A549 (cell line): Measurements from ENCODE around the gene RIPPLY3. TPM values are rescaled to one million over a fixed set of nuclear protein-coding genes. Genes with fewer than 3 reads are reported as not detected.

ENCODE experiments used
- ATAC-seq, 2 experiments: fragments of 200-7000 bp in 1 of 2; fragments of >200 bp in 1 of 2; cut with Nextera tagmentation in 1 of 2; cut with Tn5 transposase in 1 of 2; 3 replicates each; pipeline versions ENCODE4 v1.8.0 to v1.9.1; 2018 to 2020; ENCODE audit warnings: mild to moderate bottlenecking in 1 of 2, moderate library complexity in 1 of 2
- CTCF ChIA-PET: fragments of 300-600 bp; sonication (Branson Sonifier 250); formaldehyde crosslinking; extraction: SDS; loops from one replicate; lab custom pipeline; 2021; ENCODE audit warnings: antibody characterized with exemption, inconsistent platforms; lab: Yijun Ruan, JAX
- POLR2A ChIA-PET: fragments of 350-600 bp; formaldehyde crosslinking; extraction: SDS; loops from one replicate; lab custom pipeline; 2021; ENCODE audit warnings: antibody characterized with exemption, inconsistent platforms; lab: Yijun Ruan, JAX
- DNase-seq, 2 experiments: peaks; one replicate each; pipeline versions ENCODE4 v3.0.0 to v3.0.0-alpha.2; 2011 to 2016; ENCODE audit warnings: low read depth in 1 of 2, low spot score in 1 of 2
- FAIRE-seq: peaks from 2 replicates; lab custom pipeline; 2011; peaks lifted over from hg19 to GRCh38; lab: Jason Lieb, UNC
- H3K27ac ChIP-seq, 2 experiments: fragments of >200 bp; sonication (Bioruptor Twin); formaldehyde crosslinking; 3 replicates each; pipeline ENCODE4 v1.5.1; 2016 to 2017
- H3K4me1 ChIP-seq: fragments of >200 bp; sonication (Bioruptor Twin); formaldehyde crosslinking; 3 replicates; pipeline ENCODE4 v1.6.1; 2016
- H3K4me2 ChIP-seq: fragments of >200 bp; sonication (Bioruptor Twin); formaldehyde crosslinking; 3 replicates; pipeline ENCODE4 v1.6.1; 2016
- H3K4me3 ChIP-seq: fragments of >200 bp; sonication (Bioruptor Twin); formaldehyde crosslinking; 3 replicates; pipeline ENCODE4 v1.5.1; 2016
- H3K9me3 ChIP-seq: fragments of >200 bp; sonication (Bioruptor Twin); formaldehyde crosslinking; 3 replicates; pipeline ENCODE4 v1.6.1; 2016
- ATOH8 ChIP-seq: fragments of 250-450 bp; sonication (Bioruptor Pico); IDR thresholded peaks from 2 replicates; pipeline ENCODE4 v1.5.0; 2020; ENCODE audit warnings: low read depth, mild to moderate bottlenecking, moderate library complexity
- CBX8 ChIP-seq: fragments of 200-600 bp; sonication (generic); IDR thresholded peaks from 2 replicates; pipeline ENCODE4 v1.6.1; 2016
- CEBPB ChIP-seq, 2 experiments: fragments of >200 bp in 1 of 2; sonication (Bioruptor Twin) in 1 of 2; formaldehyde crosslinking in 1 of 2; IDR thresholded peaks; 2 replicates each; pipeline ENCODE4 v1.6.1; 2012 to 2016
- EHF ChIP-seq: fragments of 250-450 bp; sonication (Bioruptor Pico); IDR thresholded peaks from 2 replicates; pipeline ENCODE4 v1.5.0; 2020; ENCODE audit warnings: mild to moderate bottlenecking
- FOSB ChIP-seq: fragments of 250-450 bp; sonication (Bioruptor Pico); IDR thresholded peaks from 2 replicates; pipeline ENCODE4 v1.5.0; 2020; ENCODE audit warnings: mild to moderate bottlenecking, moderate library complexity
- FOSL2 ChIP-seq, 2 experiments: fragments of 450-650 bp in 1 of 2; fragments of >200 bp in 1 of 2; sonication (Bioruptor Twin) in 1 of 2; formaldehyde crosslinking; IDR thresholded peaks; 2 replicates each; pipeline versions ENCODE4 v1.5.0 to v1.6.1; 2016 to 2020; ENCODE audit warnings: mild to moderate bottlenecking in 1 of 2, moderate library complexity in 1 of 2
- GATA3 ChIP-seq: IDR thresholded peaks from 2 replicates; pipeline ENCODE4 v1.6.1; 2012; ENCODE audit warnings: borderline replicate concordance
- HEYL ChIP-seq: fragments of 250-450 bp; sonication (Bioruptor Pico); IDR thresholded peaks from 2 replicates; pipeline ENCODE4 v1.8.0; 2021; ENCODE audit warnings: mild to moderate bottlenecking, moderate library complexity
- HOXB13 ChIP-seq: fragments of 250-450 bp; sonication (Bioruptor Pico); IDR thresholded peaks from 2 replicates; pipeline ENCODE4 v1.5.0; 2020; ENCODE audit warnings: low read depth, mild to moderate bottlenecking, moderate library complexity
- JUN ChIP-seq, 2 experiments: fragments of >200 bp; sonication (Bioruptor Twin); formaldehyde crosslinking; IDR thresholded peaks; 2 replicates in 1 of 2; 3 replicates in 1 of 2; pipeline ENCODE4 v1.6.1; 2016 to 2017
- KDM5A ChIP-seq: fragments of 200-600 bp; sonication (generic); IDR thresholded peaks from 2 replicates; pipeline ENCODE4 v1.6.1; 2016; ENCODE audit warnings: antibody characterized with exemption, mild to moderate bottlenecking
- MAX ChIP-seq: IDR thresholded peaks from 2 replicates; pipeline ENCODE4 v1.6.1; 2012
- MAZ ChIP-seq: fragments of 150-350 bp; IDR thresholded peaks from 2 replicates; pipeline ENCODE4 v1.6.1; 2014; ENCODE audit warnings: antibody characterized with exemption, low read depth, low read length, borderline replicate concordance
- MYC ChIP-seq: IDR thresholded peaks from 2 replicates; pipeline ENCODE4 v1.6.1; 2012; ENCODE audit warnings: mild to moderate bottlenecking, inconsistent platforms, low read length, improper control_type of control experiment, borderline replicate concordance
- NR3C1 ChIP-seq: fragments of >200 bp; sonication (Bioruptor Twin); formaldehyde crosslinking; IDR thresholded peaks from 3 replicates; pipeline ENCODE4 v1.6.1; 2017
- PBX3 ChIP-seq: IDR thresholded peaks from 2 replicates; pipeline ENCODE4 v1.6.1; 2012
- POLR2A ChIP-seq: IDR thresholded peaks from 2 replicates; pipeline ENCODE4 v1.6.1; 2012; ENCODE audit warnings: mild to moderate bottlenecking, low read length
- POLR2AphosphoS2 ChIP-seq: conservative IDR thresholded peaks from 2 replicates; pipeline ENCODE4 v1.6.1; 2012; ENCODE audit warnings: low read length, improper control_type of control experiment, inconsistent platforms
- RAD21 ChIP-seq, 2 experiments: fragments of >200 bp in 1 of 2; sonication (Bioruptor Twin) in 1 of 2; formaldehyde crosslinking in 1 of 2; IDR thresholded peaks in 1 of 2; conservative IDR thresholded peaks in 1 of 2; 2 replicates in 1 of 2; 3 replicates in 1 of 2; pipeline ENCODE4 v1.6.1; 2012 to 2018; ENCODE audit warnings: inconsistent platforms in 1 of 2
- RARB ChIP-seq: fragments of 250-450 bp; sonication (Bioruptor Pico); IDR thresholded peaks from 2 replicates; pipeline ENCODE4 v1.8.0; 2021; ENCODE audit warnings: mild to moderate bottlenecking, moderate library complexity
- RFX5 ChIP-seq: fragments of 450-650 bp; IDR thresholded peaks from 2 replicates; pipeline ENCODE4 v1.7.1; 2014; ENCODE audit warnings: antibody characterized with exemption, mild to moderate bottlenecking, moderate library complexity
- RNF2 ChIP-seq: fragments of 200-600 bp; sonication (generic); IDR thresholded peaks from 2 replicates; pipeline ENCODE4 v1.6.1; 2016; ENCODE audit warnings: low read depth, mild to moderate bottlenecking, antibody characterized with exemption, moderate library complexity, borderline replicate concordance
- ZC3H11A ChIP-seq: fragments of 450-650 bp; IDR thresholded peaks from 2 replicates; pipeline ENCODE4 v1.6.1; 2014; ENCODE audit warnings: antibody characterized with exemption, mild to moderate bottlenecking
- WGBS: methylation state at CpG from one replicate; pipeline ENCODE4 v1.1.6; 2017; ENCODE audit errors: missing lambda C conversion rate; 5-methylcytosine and 5-hydroxymethylcytosine counted together
- polyA plus RNA-seq, 4 experiments: library from polyadenylated mRNA; depleted of rRNA in 3 of 4; stranded (reverse); fragments of >200 nt; fragmentation: RNase III in 1 of 4; extraction: RNeasy Plus Mini Kit Qiagen cat#74134 plus additional on column Dnase treatment in 1 of 4; gene quantifications; 2 replicates in 3 of 4; 3 replicates in 1 of 4; pipeline ENCODE4 v1.2.3, GENCODE V29; 2011 to 2017

The RIPPLY3 gene
- polyA plus RNA-seq, 2 of the 4 experiments (the other 2 are of a cell fraction) = 0.65 to 1.5 TPM

GRCh38 chr21:37057614-37058013 lies 51.1 kb downstream of the RIPPLY3 start (continued):
- TF ChIP-seq HOXB13 (CRISPR knock-in tag) = no peak
- no peak for TF ChIP-seq RNF2
- no peak for TF ChIP-seq HEYL (CRISPR knock-in tag)
- TF ChIP-seq POLR2A = no peak

- TF ChIP-seq NR3C1 (no peak), RNF2 (no peak), MAZ (no peak), POLR2AphosphoS2 (no peak)
- 74% methylated on average over 2 of the region's 2 CpGs for WGBS
- CTCF ChIA-PET = interaction anchor here (0.6 to 1.0 kb wide), 3 partner anchors 9 to 48 kb away, joined by 3 to 4 read pairs (median 3); no protein-coding TSS in a partner anchor
Observed at GRCh38 chr21:37058261-37058660, 51.8 kb downstream of the RIPPLY3 start.

GRCh38 chr21:37059181-37059580 lies 52.7 kb downstream of the RIPPLY3 start:
- CTCF ChIA-PET = interaction anchor here (0.6 to 1.5 kb wide), 4 partner anchors 20 to 922 kb away, joined by 3 to 4 read pairs (median 4); no protein-coding TSS in a partner anchor
- Histone ChIP-seq H3K4me3 (no peak overlapping the region), H3K4me2 (no peak overlapping the region), H3K9me3 (no peaks in the 10 kb centered on the region), H3K4me1 (peaks cover 22% of the 10 kb centered on the region), H3K27ac (peak overlapping the region; percentile 30 to 64; a peak in 4 of 6 replicates)
- WGBS = 60% methylated on average over 5 of the region's 5 CpGs
- ATAC-seq (no peak), FAIRE-seq (no peak), DNase-seq (no peak)
- TF ChIP-seq KDM5A (no peak), MYC (no peak), ZC3H11A (no peak), RFX5 (no peak), GATA3 (no peak), POLR2A (no peak), FOSB (no peak)
- POLR2A ChIA-PET = no interaction called here

More at GRCh38 chr21:37058261-37058660, 51.8 kb downstream of the RIPPLY3 start:
- H3K4me1 ChIP-seq = peaks cover 22% of the 10 kb centered on the region
- no peak overlapping the region for H3K27ac ChIP-seq
- no peaks in the 10 kb centered on the region for H3K9me3 ChIP-seq
- POLR2A ChIA-PET = no interaction called here
- no peak overlapping the region for H3K4me3 ChIP-seq
- DNase-seq (no peak), FAIRE-seq (no peak), ATAC-seq (no peak)
- H3K4me2 ChIP-seq = no peak overlapping the region

GRCh38 chr21:37060296-37060695 lies 53.8 kb downstream of the RIPPLY3 start:
- TF ChIP-seq MAZ = no peak
- peak; percentile 59; the same call in 1 of the 2 replicates for TF ChIP-seq PBX3
- TF ChIP-seq FOSL2 (IDR thresholded peaks at IDR 0.05) = peak; percentile 48; the same call in 1 of the 2 replicates
- TF ChIP-seq FOSL2 (CRISPR knock-in tag; IDR thresholded peaks at IDR 0.05) = peak; percentile 88
- no peak for TF ChIP-seq EHF
- TF ChIP-seq ZC3H11A = no peak
- TF ChIP-seq ATOH8 (CRISPR knock-in tag) = no peak
- 0 out of 5 replicates have a peak, but pooled peaks of 1 of the 2 experiments have one; percentile 8 for TF ChIP-seq RAD21 (conservative IDR thresholded peaks at IDR 0.05 in 1 of 2, IDR thresholded peaks at IDR 0.05 in 1 of 2)
- TF ChIP-seq CBX8 = no peak
- TF ChIP-seq GATA3 = no peak
- no peak for TF ChIP-seq JUN (IDR thresholded peaks at IDR 0.05)
- TF ChIP-seq MAX = peak; percentile 23; the same call in 1 of the 2 replicates
- TF ChIP-seq CEBPB (IDR thresholded peaks at IDR 0.05) = peak; percentile 25 to 34; a peak in 1 of 4 replicates
- TF ChIP-seq RARB = no peak
- FAIRE-seq = no peak
- DNase-seq = peak; percentile 78 to 86
- H3K27ac ChIP-seq = peak overlapping the region; percentile 52 to 69; a peak in 5 of 6 replicates
- peaks cover 22% of the 10 kb centered on the region for H3K4me1 ChIP-seq
- ChIA-PET POLR2A (interaction anchor here (1.0 to 1.1 kb wide), 2 partner anchors 12 to 71 kb away, joined by 5 to 6 read pairs; partner anchors contain the start of genes PIGP and TTC3), CTCF (interaction anchor here (1.5 kb wide), 1 partner anchor 50 kb away, joined by 4 read pairs; no protein-coding TSS in a partner anchor)
- H3K4me2 ChIP-seq = peak overlapping the region; percentile 50
- no peaks in the 10 kb centered on the region for H3K9me3 ChIP-seq
- peak; percentile 99 to 100 for ATAC-seq
- WGBS = 18% methylated on average over 1 of the region's 1 CpG
- H3K4me3 ChIP-seq = no peak overlapping the region
